Common myeloid progenitor, CD34-positive (primary cell): Measurements from ENCODE around the gene PPM1N. TPM values are rescaled to one million over a fixed set of nuclear protein-coding genes. Genes with fewer than 3 reads are reported as not detected.

Source experiments
- CTCF ChIA-PET: fragments of 350-600 bp; sonication (Branson Sonifier 250); formaldehyde crosslinking; loops from one replicate; lab custom pipeline; 2021; ENCODE audit warnings: antibody characterized with exemption; lab: Charles Lee
- POLR2A ChIA-PET: fragments of 350-600 bp; sonication (Branson Sonifier 250); formaldehyde crosslinking; loops from one replicate; lab custom pipeline; 2021; ENCODE audit warnings: antibody characterized with exemption; lab: Charles Lee
- DNase-seq, 3 donors: peaks; one replicate each; pipeline versions ENCODE4 v3.0.0 to v3.0.0-alpha.2; 2013
- H3K27ac ChIP-seq, 2 experiments: 1 replicate in 1 of 2; 2 replicates in 1 of 2; pipeline ENCODE4 v1.7.0; 2013; ENCODE audit warnings: inconsistent platforms in 2 of 2, low read length in 2 of 2, mild to moderate bottlenecking in 2 of 2, low read depth in 1 of 2, moderate library complexity in 1 of 2; ENCODE audit not compliant: severe bottlenecking in 2 of 2, insufficient read depth in 1 of 2, poor library complexity in 1 of 2
- H3K27me3 ChIP-seq, 5 experiments: replicated peaks in 2 of 5; 1 replicate in 3 of 5; 2 replicates in 2 of 5; pipeline versions ENCODE4 v1.6.1 to v1.7.0; 2013; ENCODE audit warnings: low read length in 4 of 5, mild to moderate bottlenecking in 2 of 5, moderate library complexity in 2 of 5, inconsistent platforms in 1 of 5; ENCODE audit not compliant: insufficient read depth in 5 of 5, control insufficient read depth in 4 of 5
- H3K36me3 ChIP-seq, 4 experiments: 1 replicate in 2 of 4; 2 replicates in 2 of 4; pipeline versions ENCODE4 v1.6.1 to v1.7.0; 2013; ENCODE audit warnings: low read length in 3 of 4, control low read depth in 1 of 4, mild to moderate bottlenecking in 1 of 4; ENCODE audit not compliant: control insufficient read depth in 4 of 4, insufficient read depth in 4 of 4
- H3K4me1 ChIP-seq, 4 experiments: 1 replicate in 3 of 4; 2 replicates in 1 of 4; pipeline versions ENCODE4 v1.6.1 to v1.7.1; 2013; ENCODE audit warnings: low read length in 3 of 4, mild to moderate bottlenecking in 3 of 4, control low read depth in 1 of 4, inconsistent platforms in 1 of 4, moderate library complexity in 1 of 4; ENCODE audit not compliant: control insufficient read depth in 4 of 4, insufficient read depth in 4 of 4; ENCODE audit errors: control extremely low read depth in 1 of 4
- H3K4me3 ChIP-seq, 7 experiments: 1 replicate in 4 of 7; 2 replicates in 3 of 7; pipeline versions ENCODE4 v1.5.1 to v1.7.0; 2013; ENCODE audit warnings: mild to moderate bottlenecking in 7 of 7, low read length in 6 of 7, moderate library complexity in 6 of 7, inconsistent platforms in 2 of 7, low read depth in 2 of 7, control low read depth in 1 of 7; ENCODE audit not compliant: insufficient read depth in 4 of 7, control insufficient read depth in 1 of 7; ENCODE audit errors: extremely low read depth in 1 of 7
- H3K9me3 ChIP-seq, 5 experiments: 1 replicate in 4 of 5; 2 replicates in 1 of 5; pipeline versions ENCODE4 v1.6.1 to v1.7.1; 2013; ENCODE audit warnings: low read length in 4 of 5, mild to moderate bottlenecking in 2 of 5, inconsistent platforms in 1 of 5, low read depth in 1 of 5, moderate library complexity in 1 of 5; ENCODE audit not compliant: control insufficient read depth in 4 of 5, insufficient read depth in 2 of 5; ENCODE audit errors: control extremely low read depth in 1 of 5
- WGBS: methylation state at CpG from one replicate; pipeline ENCODE4 v1.1.5; 2013; ENCODE audit not compliant: insufficient coverage; 5-methylcytosine and 5-hydroxymethylcytosine counted together
- polyA plus RNA-seq: library from polyadenylated mRNA; unstranded; fragments of 120-200 nt; gene quantifications from one replicate; pipeline ENCODE4 v1.2.1, GENCODE V29; 2013

Gene PPM1N, protein sequence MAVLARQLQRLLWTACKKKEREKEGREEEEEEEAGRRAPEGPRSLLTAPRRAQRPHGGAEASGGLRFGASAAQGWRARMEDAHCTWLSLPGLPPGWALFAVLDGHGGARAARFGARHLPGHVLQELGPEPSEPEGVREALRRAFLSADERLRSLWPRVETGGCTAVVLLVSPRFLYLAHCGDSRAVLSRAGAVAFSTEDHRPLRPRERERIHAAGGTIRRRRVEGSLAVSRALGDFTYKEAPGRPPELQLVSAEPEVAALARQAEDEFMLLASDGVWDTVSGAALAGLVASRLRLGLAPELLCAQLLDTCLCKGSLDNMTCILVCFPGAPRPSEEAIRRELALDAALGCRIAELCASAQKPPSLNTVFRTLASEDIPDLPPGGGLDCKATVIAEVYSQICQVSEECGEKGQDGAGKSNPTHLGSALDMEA
- 2.3 TPM for polyA plus RNA-seq

DNA sequence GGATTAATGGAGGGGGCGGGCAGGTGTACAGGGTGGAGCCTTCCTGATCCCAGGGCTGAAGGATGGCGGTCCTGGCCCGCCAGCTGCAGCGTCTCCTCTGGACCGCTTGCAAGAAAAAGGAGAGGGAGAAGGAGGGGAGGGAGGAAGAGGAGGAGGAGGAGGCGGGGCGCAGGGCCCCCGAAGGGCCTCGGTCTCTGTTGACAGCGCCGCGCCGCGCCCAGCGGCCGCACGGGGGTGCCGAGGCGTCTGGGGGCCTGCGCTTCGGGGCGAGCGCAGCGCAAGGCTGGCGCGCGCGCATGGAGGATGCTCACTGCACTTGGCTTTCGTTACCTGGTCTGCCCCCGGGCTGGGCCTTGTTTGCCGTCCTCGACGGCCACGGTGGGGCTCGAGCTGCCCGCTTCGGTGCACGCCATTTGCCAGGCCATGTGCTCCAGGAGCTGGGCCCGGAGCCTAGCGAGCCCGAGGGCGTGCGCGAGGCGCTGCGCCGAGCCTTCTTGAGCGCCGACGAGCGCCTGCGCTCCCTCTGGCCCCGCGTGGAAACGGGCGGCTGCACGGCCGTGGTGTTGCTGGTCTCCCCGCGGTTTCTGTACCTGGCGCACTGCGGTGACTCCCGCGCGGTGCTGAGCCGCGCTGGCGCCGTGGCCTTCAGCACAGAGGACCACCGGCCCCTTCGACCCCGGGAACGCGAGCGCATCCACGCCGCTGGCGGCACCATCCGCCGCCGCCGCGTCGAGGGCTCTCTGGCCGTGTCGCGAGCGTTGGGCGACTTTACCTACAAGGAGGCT lies at the start of gene PPM1N:
TSS of gene PPM1N (plus strand) at position 33 of the 785 bp plus-strand sequence. CDS start at position 63, 30 bp downstream.
- peaks cover 0 to 2% (median 0%) of the 10 kb centered on the region in 5 experiments for H3K9me3 ChIP-seq
- POLR2A ChIA-PET = no interaction called here
- H3K4me1 ChIP-seq = peaks cover 0 to 34% (median 31%) of the 10 kb centered on the region in 4 experiments
- DNase-seq = peak in 2 of 3 donors; percentile 67 to 73
- CTCF ChIA-PET = interaction anchor here (1.0 to 2.1 kb wide), 4 partner anchors 12 to 139 kb away, joined by 3 to 5 read pairs (median 4); no protein-coding TSS in a partner anchor
- no peaks in the 10 kb centered on the region for H3K36me3 ChIP-seq
- peak within 1 kb of the TSS in 6 of 7 experiments; percentile 25 to 76 (median 59) for H3K4me3 ChIP-seq
- H3K27ac ChIP-seq = no peak within 1 kb of the TSS
- 1% methylated on average over 73 of the region's 89 CpGs for WGBS
- H3K27me3 ChIP-seq = peaks cover 0 to 46% (median 26%) of the 10 kb centered on the region in 5 experiments

DNA sequence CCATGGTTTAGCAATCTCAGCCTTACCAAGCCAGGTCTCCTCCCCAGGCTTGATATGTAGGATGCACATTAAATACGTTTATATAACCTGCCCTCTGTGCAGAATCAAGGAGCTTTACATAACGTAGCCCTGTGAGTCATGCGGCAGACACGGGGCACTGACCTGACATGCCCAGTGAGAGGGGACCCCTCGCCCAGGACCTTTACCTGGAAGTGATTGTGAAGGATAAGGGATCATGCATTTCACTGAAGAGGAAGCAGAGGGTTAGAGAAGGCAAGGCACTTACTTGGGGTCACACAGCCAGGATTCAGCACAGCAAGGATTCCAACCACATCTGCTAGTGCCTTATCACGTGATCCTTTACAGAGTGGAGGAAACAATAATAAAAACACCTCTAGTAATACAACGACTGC lies 49.4 kb upstream of the PPM1N start:
- no peaks in the 10 kb centered on the region for H3K36me3 ChIP-seq
- peak overlapping the region in 1 of 7 experiments; percentile 3 for H3K4me3 ChIP-seq
- H3K4me1 ChIP-seq = peaks cover 4 to 41% (median 33%) of the 10 kb centered on the region in 4 experiments
- no peak for DNase-seq
- ChIA-PET CTCF (interaction anchor here (1.8 to 6.3 kb wide), 3 partner anchors 17 to 30 kb away, joined by 7 to 75 read pairs (median 27); partner anchors contain the start of gene FOSB), POLR2A (interaction anchor here (1.3 to 2.6 kb wide), 3 partner anchors 19 to 26 kb away, joined by 4 to 13 read pairs (median 7); partner anchors contain the start of gene FOSB)
- H3K9me3 ChIP-seq = no peaks in the 10 kb centered on the region
- WGBS = 82% methylated on average over 7 of the region's 7 CpGs
- H3K27me3 ChIP-seq = peaks cover 0 to 2% (median 0%) of the 10 kb centered on the region in 5 experiments
- H3K27ac ChIP-seq = no peak overlapping the region

DNA sequence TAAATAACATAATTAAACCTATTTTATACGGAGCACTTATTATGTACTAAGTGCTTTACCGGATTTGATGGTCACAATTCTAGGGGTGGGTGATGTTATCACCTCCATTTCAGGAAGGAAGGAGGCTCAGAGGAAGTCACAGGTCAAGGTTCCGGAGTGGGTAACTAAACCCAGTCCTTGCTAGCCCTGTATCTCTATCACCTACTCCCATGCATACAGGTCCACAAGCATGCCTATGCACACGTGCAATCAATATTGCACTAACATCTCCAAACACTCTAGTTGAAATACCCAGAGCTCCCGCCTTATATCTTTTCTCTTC lies 48.3 kb upstream of the PPM1N start:
- Histone ChIP-seq H3K4me3 (peak overlapping the region; percentile 13 to 77 (median 65)), H3K4me1 (peaks cover 4 to 36% (median 27%) of the 10 kb centered on the region in 4 experiments), H3K27ac (peak overlapping the region; percentile 33 to 82), H3K9me3 (no peaks in the 10 kb centered on the region), H3K36me3 (no peaks in the 10 kb centered on the region), H3K27me3 (peaks cover 0 to 2% (median 0%) of the 10 kb centered on the region in 5 experiments)
- POLR2A ChIA-PET = interaction anchor here (0.9 to 2.3 kb wide), 3 partner anchors 11 to 20 kb away, joined by 3 to 13 read pairs (median 4); partner anchors contain the start of gene FOSB
- 0% methylated on average over 2 of the region's 5 CpGs for WGBS
- CTCF ChIA-PET = interaction anchor here (1.1 to 6.3 kb wide), 4 partner anchors 16 to 46 kb away, joined by 3 to 75 read pairs (median 17); partner anchors contain the start of gene FOSB
- DNase-seq = peak in 1 of 3 donors; percentile 46

DNA sequence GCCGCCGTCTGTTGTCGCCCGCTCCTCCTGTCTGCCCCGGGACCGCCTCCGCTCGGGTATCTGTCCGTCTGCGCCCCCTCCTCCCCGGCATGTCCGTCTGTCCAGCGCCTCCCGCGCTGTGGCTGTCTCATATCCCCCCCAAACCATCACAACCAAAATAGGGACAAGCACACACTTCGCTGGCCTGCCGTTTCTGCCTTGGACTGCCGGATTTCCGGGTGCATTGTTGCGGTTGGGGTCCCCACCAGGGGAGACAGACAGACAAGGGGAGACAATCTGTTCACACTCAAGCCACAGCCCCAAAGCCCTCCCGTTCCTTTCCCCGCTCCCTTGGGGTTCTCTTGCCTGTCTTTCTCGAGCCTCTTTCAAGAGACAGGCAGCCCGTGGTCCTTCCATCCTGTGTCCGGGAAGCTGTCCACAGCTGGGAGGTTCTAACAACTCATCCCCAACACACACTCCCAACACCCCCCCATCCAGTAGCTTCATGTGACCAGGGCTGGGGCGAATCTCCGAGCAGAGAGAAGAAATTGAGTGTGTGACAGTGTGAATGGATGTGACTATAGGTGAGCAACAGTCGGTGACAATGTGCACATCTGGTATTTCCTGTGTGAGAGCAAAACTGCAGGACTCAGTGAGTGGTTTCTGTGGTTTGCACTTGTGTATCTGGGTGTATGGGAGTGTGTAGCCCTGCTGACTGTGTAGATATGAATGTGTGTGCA lies 47.0 kb upstream of the PPM1N start:
- ChIA-PET CTCF (interaction anchor here (0.6 to 2.2 kb wide), 3 partner anchors 10 to 15 kb away, joined by 3 to 12 read pairs (median 5); partner anchors contain the start of gene FOSB), POLR2A (interaction anchor here (1.1 to 1.6 kb wide), 3 partner anchors 12 to 24 kb away, joined by 5 to 12 read pairs (median 6); partner anchors contain the start of gene FOSB)
- Histone ChIP-seq H3K27me3 (peaks cover 0 to 2% (median 0%) of the 10 kb centered on the region in 5 experiments), H3K9me3 (no peaks in the 10 kb centered on the region), H3K27ac (peak overlapping the region; percentile 70 to 89), H3K36me3 (no peaks in the 10 kb centered on the region), H3K4me1 (peaks cover 4 to 49% (median 40%) of the 10 kb centered on the region in 4 experiments), H3K4me3 (peak overlapping the region; percentile 30 to 77 (median 63))
- WGBS = 1% methylated on average over 16 of the region's 28 CpGs
- DNase-seq = peak in 2 of 3 donors; percentile 82 to 89

DNA sequence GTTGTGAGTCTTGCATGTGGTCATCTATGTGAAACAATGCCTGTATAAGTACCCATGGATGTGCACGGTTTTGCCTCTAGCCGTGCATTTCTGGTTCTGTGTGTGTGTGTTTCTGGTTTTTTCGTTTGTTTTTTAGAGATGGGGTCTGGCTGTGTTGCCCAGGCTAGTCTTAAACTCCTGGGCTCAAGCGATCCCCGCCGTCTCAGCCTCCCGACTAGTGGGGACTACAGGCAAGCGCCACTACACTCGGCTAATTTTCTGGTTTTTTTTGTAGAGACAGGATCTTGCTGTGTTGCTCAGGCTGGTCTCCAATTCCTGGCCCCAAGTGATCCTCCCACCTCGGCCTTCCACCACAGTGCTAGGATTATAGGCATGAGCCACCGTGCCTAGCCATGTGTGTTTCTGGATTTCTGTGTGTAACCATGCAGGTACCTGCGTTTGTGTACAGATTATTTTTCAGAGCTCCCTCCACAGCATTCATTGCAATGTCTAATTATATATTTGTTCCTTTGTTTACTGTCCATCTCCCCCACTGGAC lies 46.3 kb upstream of the PPM1N start:
- Histone ChIP-seq H3K4me3 (peak overlapping the region in 2 of 7 experiments; percentile 71 to 77), H3K27ac (peak overlapping the region in 1 of 2 experiments; percentile 70)

More for the DNA sequence above, 46.3 kb upstream of the PPM1N start:
- POLR2A ChIA-PET = interaction anchor here (1.1 to 1.6 kb wide), 3 partner anchors 12 to 23 kb away, joined by 5 to 12 read pairs (median 6); partner anchors contain the start of gene FOSB
- Histone ChIP-seq H3K27me3 (peaks cover 0 to 2% (median 0%) of the 10 kb centered on the region in 5 experiments), H3K4me1 (peaks cover 4 to 55% (median 46%) of the 10 kb centered on the region in 4 experiments), H3K36me3 (no peaks in the 10 kb centered on the region), H3K9me3 (no peaks in the 10 kb centered on the region)
- DNase-seq = no peak
- CTCF ChIA-PET = interaction anchor here (1.4 to 2.2 kb wide), 2 partner anchors 12 to 15 kb away, joined by 5 to 12 read pairs; partner anchors contain the start of gene FOSB
- 84% methylated on average over 10 of the region's 12 CpGs for WGBS
